Measurements from ENCODE around the gene VSIG10.

Gene VSIG10

GRCh38 chr12:118103201-118103600 is 610 bp downstream of the VSIG10 start (continued):
- TF ChIP-seq PRDM4 (tag by site-specific recombination; IDR thresholded peaks at IDR 0.05), result peak; percentile 2; the same call in 1 of the 2 replicates

DNA sequence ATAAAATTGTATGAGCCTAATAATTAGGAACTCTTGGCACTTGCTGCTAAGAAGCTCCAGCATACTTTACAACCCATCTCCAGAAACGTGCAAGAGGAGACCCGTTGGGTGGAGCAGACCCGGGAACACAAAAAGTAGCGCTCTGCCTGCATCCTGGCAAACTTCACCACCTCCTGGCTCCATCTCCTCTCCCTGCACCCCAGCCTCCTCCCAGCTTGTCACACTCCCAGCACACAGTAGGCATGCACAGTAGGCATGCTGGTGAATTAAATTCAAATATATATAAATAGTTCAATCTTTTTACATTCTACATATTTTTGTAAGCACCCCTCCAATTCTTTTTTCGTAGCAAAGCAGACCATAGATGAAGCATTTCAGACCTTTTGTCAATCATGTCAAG is 1.2 kb downstream of the VSIG10 start:
- Histone ChIP-seq H3K36me3 (ENCODE audit: control insufficient read depth in 2 of 2, insufficient read depth in 1 of 2, low read length in 2 of 2) (no peaks in the 10 kb centered on the region), H3K27ac (ENCODE audit: extremely low read depth, low read depth, low read length) (no peak overlapping the region), H3K4me1 (ENCODE audit: control insufficient read depth, insufficient read depth, low read length) (peaks cover 5% of the 10 kb centered on the region), H3K4me3 (ENCODE audit: low read depth, low read length) (peak overlapping the region; percentile 81), H3K9me3 (ENCODE audit: control insufficient read depth, insufficient read depth, low read depth, low read length) (no peaks in the 10 kb centered on the region)
- ChIA-PET CTCF (interaction anchor here (0.6 to 1.2 kb wide), 6 partner anchors 11 to 273 kb away, joined by 3 to 5 read pairs (median 4); no protein-coding TSS in a partner anchor), POLR2A (interaction anchor here (0.7 to 2.1 kb wide), 3 partner anchors 33 to 38 kb away, joined by 3 to 11 read pairs (median 5); partner anchors contain the start of gene PEBP1)
- TF ChIP-seq ELK4 (IDR thresholded peaks at IDR 0.05; ENCODE audit: borderline replicate concordance, low read depth, low read length) (no peak), GFI1B (tag by site-specific recombination; IDR thresholded peaks at IDR 0.05) (no peak), MZF1 (tag by site-specific recombination; IDR thresholded peaks at IDR 0.05; ENCODE audit: borderline replicate concordance) (no peak), ZNF513 (tag by site-specific recombination; IDR thresholded peaks at IDR 0.05) (no peak), WT1 (tag by site-specific recombination; IDR thresholded peaks at IDR 0.05) (no peak), YY2 (tag by site-specific recombination; IDR thresholded peaks at IDR 0.05) (no peak), ZSCAN30 (tag by site-specific recombination; IDR thresholded peaks at IDR 0.05) (0 out of 2 replicates have a peak, but pooled peaks have one; percentile 12)
- TF ChIP-seq, protein P1, sequence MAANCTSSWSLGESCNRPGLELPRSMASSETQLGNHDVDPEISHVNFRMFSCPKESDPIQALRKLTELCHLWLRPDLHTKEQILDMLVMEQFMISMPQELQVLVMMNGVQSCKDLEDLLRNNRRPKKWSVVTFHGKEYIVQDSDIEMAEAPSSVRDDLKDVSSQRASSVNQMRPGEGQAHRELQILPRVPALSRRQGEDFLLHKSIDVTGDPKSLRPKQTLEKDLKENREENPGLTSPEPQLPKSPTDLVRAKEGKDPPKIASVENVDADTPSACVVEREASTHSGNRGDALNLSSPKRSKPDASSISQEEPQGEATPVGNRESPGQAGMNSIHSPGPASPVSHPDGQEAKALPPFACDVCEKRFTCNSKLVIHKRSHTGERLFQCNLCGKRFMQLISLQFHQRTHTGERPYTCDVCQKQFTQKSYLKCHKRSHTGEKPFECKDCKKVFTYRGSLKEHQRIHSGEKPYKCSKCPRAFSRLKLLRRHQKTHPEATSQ (tag by site-specific recombination; IDR thresholded peaks at IDR 0.05), result no peak
- TF ChIP-seq, protein P2, sequence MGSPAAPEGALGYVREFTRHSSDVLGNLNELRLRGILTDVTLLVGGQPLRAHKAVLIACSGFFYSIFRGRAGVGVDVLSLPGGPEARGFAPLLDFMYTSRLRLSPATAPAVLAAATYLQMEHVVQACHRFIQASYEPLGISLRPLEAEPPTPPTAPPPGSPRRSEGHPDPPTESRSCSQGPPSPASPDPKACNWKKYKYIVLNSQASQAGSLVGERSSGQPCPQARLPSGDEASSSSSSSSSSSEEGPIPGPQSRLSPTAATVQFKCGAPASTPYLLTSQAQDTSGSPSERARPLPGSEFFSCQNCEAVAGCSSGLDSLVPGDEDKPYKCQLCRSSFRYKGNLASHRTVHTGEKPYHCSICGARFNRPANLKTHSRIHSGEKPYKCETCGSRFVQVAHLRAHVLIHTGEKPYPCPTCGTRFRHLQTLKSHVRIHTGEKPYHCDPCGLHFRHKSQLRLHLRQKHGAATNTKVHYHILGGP (tag by site-specific recombination; IDR thresholded peaks at IDR 0.05), result no peak
- TF ChIP-seq, protein P3, sequence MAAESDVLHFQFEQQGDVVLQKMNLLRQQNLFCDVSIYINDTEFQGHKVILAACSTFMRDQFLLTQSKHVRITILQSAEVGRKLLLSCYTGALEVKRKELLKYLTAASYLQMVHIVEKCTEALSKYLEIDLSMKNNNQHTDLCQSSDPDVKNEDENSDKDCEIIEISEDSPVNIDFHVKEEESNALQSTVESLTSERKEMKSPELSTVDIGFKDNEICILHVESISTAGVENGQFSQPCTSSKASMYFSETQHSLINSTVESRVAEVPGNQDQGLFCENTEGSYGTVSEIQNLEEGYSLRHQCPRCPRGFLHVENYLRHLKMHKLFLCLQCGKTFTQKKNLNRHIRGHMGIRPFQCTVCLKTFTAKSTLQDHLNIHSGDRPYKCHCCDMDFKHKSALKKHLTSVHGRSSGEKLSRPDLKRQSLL (tag by site-specific recombination; IDR thresholded peaks at IDR 0.05), result peak; percentile 77

DNA sequence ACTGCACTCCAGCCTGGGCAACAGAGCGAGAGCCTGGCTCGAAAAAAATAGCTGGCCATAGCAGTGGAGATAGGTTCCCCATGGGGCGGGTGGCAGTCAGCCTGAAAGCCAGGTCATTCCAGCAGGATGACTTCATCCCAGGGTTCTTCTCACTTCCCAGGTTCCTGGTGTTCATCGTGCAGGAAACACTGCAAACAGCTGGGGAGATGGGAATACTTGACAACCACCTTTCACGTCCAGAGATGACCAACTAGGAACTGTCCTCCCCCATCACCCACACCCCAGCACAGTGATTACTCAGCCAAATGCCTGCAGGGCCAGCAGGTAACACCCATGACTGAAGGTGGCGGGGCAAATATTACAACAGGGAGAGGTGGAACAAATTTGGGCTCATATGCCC is 1.7 kb downstream of the VSIG10 start:
- H3K4me1 ChIP-seq (ENCODE audit: control insufficient read depth, insufficient read depth, low read length), result peaks cover 5% of the 10 kb centered on the region
- H3K27ac ChIP-seq (ENCODE audit: extremely low read depth, low read depth, low read length), result no peak overlapping the region
- H3K9me3 ChIP-seq (ENCODE audit: control insufficient read depth, insufficient read depth, low read depth, low read length), result no peaks in the 10 kb centered on the region
- H3K4me3 ChIP-seq (ENCODE audit: low read depth, low read length), result no peak overlapping the region
- H3K36me3 ChIP-seq (ENCODE audit: control insufficient read depth in 2 of 2, insufficient read depth in 1 of 2, low read length in 2 of 2), result no peaks in the 10 kb centered on the region
- CTCF ChIA-PET, result interaction anchor here (0.8 to 1.2 kb wide), 5 partner anchors 19 to 274 kb away, joined by 3 to 5 read pairs (median 5); no protein-coding TSS in a partner anchor
- POLR2A ChIA-PET, result interaction anchor here (0.5 kb wide), 1 partner anchor 81 kb away, joined by 3 read pairs; no protein-coding TSS in a partner anchor
- TF ChIP-seq, protein P4, sequence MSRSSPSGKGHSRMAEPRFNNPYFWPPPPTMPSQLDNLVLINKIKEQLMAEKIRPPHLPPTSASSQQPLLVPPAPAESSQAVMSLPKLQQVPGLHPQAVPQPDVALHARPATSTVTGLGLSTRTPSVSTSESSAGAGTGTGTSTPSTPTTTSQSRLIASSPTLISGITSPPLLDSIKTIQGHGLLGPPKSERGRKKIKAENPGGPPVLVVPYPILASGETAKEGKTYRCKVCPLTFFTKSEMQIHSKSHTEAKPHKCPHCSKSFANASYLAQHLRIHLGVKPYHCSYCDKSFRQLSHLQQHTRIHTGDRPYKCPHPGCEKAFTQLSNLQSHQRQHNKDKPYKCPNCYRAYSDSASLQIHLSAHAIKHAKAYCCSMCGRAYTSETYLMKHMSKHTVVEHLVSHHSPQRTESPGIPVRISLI (tag by site-specific recombination; IDR thresholded peaks at IDR 0.05), result 0 out of 2 replicates have a peak, but pooled peaks have one; percentile 27
- TF ChIP-seq, protein P5, sequence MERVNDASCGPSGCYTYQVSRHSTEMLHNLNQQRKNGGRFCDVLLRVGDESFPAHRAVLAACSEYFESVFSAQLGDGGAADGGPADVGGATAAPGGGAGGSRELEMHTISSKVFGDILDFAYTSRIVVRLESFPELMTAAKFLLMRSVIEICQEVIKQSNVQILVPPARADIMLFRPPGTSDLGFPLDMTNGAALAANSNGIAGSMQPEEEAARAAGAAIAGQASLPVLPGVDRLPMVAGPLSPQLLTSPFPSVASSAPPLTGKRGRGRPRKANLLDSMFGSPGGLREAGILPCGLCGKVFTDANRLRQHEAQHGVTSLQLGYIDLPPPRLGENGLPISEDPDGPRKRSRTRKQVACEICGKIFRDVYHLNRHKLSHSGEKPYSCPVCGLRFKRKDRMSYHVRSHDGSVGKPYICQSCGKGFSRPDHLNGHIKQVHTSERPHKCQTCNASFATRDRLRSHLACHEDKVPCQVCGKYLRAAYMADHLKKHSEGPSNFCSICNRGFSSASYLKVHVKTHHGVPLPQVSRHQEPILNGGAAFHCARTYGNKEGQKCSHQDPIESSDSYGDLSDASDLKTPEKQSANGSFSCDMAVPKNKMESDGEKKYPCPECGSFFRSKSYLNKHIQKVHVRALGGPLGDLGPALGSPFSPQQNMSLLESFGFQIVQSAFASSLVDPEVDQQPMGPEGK (tag by site-specific recombination; IDR thresholded peaks at IDR 0.05), result no peak
- no peak for TF ChIP-seq ZNF426 (tag by site-specific recombination; IDR thresholded peaks at IDR 0.05)
- TF ChIP-seq, protein P6, sequence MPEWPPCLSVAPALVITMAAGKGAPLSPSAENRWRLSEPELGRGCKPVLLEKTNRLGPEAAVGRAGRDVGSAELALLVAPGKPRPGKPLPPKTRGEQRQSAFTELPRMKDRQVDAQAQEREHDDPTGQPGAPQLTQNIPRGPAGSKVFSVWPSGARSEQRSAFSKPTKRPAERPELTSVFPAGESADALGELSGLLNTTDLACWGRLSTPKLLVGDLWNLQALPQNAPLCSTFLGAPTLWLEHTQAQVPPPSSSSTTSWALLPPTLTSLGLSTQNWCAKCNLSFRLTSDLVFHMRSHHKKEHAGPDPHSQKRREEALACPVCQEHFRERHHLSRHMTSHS (tag by site-specific recombination; IDR thresholded peaks at IDR 0.05), result no peak
- TF ChIP-seq, protein P7, sequence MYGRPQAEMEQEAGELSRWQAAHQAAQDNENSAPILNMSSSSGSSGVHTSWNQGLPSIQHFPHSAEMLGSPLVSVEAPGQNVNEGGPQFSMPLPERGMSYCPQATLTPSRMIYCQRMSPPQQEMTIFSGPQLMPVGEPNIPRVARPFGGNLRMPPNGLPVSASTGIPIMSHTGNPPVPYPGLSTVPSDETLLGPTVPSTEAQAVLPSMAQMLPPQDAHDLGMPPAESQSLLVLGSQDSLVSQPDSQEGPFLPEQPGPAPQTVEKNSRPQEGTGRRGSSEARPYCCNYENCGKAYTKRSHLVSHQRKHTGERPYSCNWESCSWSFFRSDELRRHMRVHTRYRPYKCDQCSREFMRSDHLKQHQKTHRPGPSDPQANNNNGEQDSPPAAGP (tag by site-specific recombination; IDR thresholded peaks at IDR 0.05), result peak; percentile 21; the same call in 1 of the 2 replicates
